C4-2B (cell line): ENCODE results near the gene ABCF2.

Source experiments
- CTCF ChIP-seq: fragments of 450-650 bp; conservative IDR thresholded peaks from 2 replicates; pipeline ENCODE4 v1.5.1; 2017; ENCODE audit warnings: mild to moderate bottlenecking
- ZFX ChIP-seq: fragments of 450-650 bp; IDR thresholded peaks from 2 replicates; pipeline ENCODE4 v1.6.1; 2017

- TF ChIP-seq CTCF = no peak
- no peak for TF ChIP-seq ZFX
Measured at GRCh38 chr7:151252561-151252835, 25.5 kb upstream of the ABCF2 start.
